GM18505 (cell line): ENCODE results near the gene ASB9.

ENCODE experiments used
- ATAC-seq: cut with Tn5 transposase; IDR thresholded peaks from one replicate; pipeline ENCODE4 v1.9.1; 2021; ENCODE audit not compliant: unreplicated experiment
- POLR2A ChIP-seq: IDR thresholded peaks from 4 replicates; pipeline ENCODE4 v1.6.1; 2011; ENCODE audit warnings: borderline replicate concordance; ENCODE audit not compliant: insufficient read depth, insufficient read length; ENCODE audit errors: extremely low read depth

Gene ASB9

DNA sequence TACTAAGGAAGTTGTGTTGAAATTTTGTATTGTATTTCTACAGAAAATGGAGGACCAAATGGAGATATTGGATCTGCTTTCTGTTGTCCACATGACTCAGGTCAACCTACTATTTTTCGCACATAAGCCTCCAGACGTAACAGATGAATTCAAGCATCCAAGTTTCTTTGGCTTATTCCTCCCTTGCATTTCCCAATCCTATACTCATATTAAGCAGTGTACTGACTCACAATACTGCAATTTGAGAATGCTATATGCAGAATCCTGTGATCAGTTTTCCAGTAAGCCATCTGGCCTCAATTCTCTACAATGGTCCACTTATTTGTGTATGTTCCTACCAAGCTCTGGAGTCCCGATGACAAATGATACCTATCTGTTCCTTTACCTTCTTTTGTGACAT, 75.7 kb downstream of the ASB9 start:
- no peak for ATAC-seq
- no peak for TF ChIP-seq POLR2A
